Activated CD4-positive, alpha-beta memory T cell treated with anti-CD3 and anti-CD28 coated beads for 36 hours (primary cell): ENCODE measurements around the gene SPARC. TPM values are rescaled to one million over a fixed set of nuclear protein-coding genes. Genes with fewer than 3 reads are reported as not detected.
"Not testable (repeated sequence)": the region's sequence is repeated elsewhere in the genome, so short reads cannot be mapped to it uniquely, and the experiment has no call there.

Experiments used
- CTCF ChIA-PET: fragments of 350-600 bp; sonication (Branson Sonifier 250); formaldehyde crosslinking; loops from one replicate; lab custom pipeline; 2021; ENCODE audit warnings: antibody characterized with exemption, inconsistent platforms; lab: Charles Lee
- POLR2A ChIA-PET: fragments of 350-600 bp; sonication (Branson Sonifier 250); formaldehyde crosslinking; loops from one replicate; lab custom pipeline; 2021; ENCODE audit warnings: antibody characterized with exemption; lab: Charles Lee
- DNase-seq: peaks from one replicate; pipeline ENCODE4 v3.0.0-alpha.2; 2020
- H3K27ac Mint-ChIP-seq: one replicate; pipeline ENCODE4 v1.8.0; 2021; ENCODE audit warnings: mixed read lengths
- H3K27me3 Mint-ChIP-seq: one replicate; pipeline ENCODE4 v1.8.0; 2021; ENCODE audit warnings: mixed read lengths
- H3K36me3 Mint-ChIP-seq: one replicate; pipeline ENCODE4 v1.8.0; 2021; ENCODE audit warnings: mixed read lengths
- H3K4me1 Mint-ChIP-seq: one replicate; pipeline ENCODE4 v1.8.0; 2021; ENCODE audit warnings: low read depth, mixed read lengths
- H3K4me3 Mint-ChIP-seq: one replicate; pipeline ENCODE4 v1.8.0; 2021; ENCODE audit warnings: mild to moderate bottlenecking, mixed read lengths
- H3K9me3 Mint-ChIP-seq: one replicate; pipeline ENCODE4 v1.8.0; 2021; ENCODE audit warnings: mixed read lengths
- intact Hi-C: fragments of 100-400 bp; cut with micrococcal nuclease; formaldehyde crosslinking; loops from one replicate; pipeline ENCODE4 v1.15.1; 2023
- total RNA-seq, 2 experiments: library from RNA; stranded (reverse); gene quantifications; one replicate each; pipeline ENCODE4 v1.2.3, GENCODE V29; 2021

Gene SPARC
- total RNA-seq, 2 experiments from 2014 or later, result not detected

DNA sequence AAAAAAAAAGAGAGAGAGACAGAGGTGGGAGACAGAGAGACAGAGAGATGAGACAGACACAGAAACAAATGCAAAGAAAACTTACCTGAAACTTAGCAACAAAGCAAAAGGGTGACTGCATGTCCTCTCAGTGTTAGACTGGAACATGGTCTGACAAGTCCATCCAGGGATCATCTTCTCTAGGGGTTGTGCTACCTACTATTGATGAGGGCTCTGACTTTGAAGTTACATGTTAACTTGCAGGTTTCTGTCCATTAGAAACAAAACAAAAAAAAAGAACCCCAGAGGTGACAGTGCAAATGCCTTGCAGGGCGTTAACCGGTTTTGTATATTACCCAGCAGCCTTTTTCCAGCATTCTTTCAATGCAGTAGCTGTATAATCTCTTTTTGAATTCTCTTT lies 13.6 kb upstream of the SPARC start:
- DNase-seq, result no peak
- POLR2A ChIA-PET, result no interaction called here
- no peaks in the 10 kb centered on the region for H3K36me3 Mint-ChIP-seq
- no peak overlapping the region for H3K27ac Mint-ChIP-seq
- intact Hi-C loops, result no loop called here
- H3K9me3 Mint-ChIP-seq, result no peaks in the 10 kb centered on the region
- H3K4me3 Mint-ChIP-seq, result no peak overlapping the region
- CTCF ChIA-PET, result no interaction called here
- peaks cover 4% of the 10 kb centered on the region for H3K4me1 Mint-ChIP-seq
- peaks cover 6% of the 10 kb centered on the region for H3K27me3 Mint-ChIP-seq

DNA sequence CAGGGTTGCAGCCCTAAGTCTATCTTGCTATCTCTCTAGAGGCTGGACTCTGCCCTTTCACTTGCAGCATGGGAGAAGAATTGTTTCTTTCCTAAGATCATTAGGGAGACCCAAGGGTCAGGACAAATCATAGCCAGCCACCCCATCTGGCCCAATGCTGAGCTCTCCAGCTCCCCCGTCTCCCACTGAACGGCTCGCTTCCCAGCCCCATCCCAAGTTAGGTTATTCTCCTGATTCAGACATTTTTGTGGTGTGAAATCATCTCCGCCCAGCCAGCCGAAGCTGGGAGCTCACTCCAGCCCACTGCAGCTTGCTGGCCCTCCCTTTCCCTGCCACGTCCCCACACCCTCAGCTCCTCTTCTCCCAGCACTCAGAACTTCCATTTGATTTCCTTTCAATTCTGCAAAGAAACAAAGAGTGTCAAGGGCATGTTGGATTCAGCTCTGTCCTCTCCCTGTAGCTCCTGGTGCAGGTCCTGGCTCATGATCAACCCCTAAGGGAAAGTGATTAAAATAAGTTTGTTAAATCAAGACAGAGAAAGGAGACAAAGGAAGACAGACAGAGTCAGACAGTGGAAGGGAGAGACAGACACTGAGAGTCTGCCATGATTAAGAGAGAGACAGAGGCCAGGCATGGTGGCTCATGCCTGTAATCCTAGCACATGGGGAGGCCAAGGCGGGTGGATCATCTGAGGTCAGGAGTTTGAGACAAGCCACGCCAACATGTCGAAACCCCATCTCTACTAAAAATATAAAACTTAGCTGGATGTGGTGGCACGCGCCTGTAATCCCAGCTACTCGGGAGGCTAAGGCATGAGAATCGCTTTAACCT lies 12.6 kb upstream of the SPARC start:
- intact Hi-C loops, result no loop called here
- ChIA-PET CTCF (no interaction called here), POLR2A (no interaction called here)
- DNase-seq, result no peak
- H3K4me3 Mint-ChIP-seq, result no peak overlapping the region
- peaks cover 4% of the 10 kb centered on the region for H3K4me1 Mint-ChIP-seq
- no peak overlapping the region for H3K27ac Mint-ChIP-seq
- no peaks in the 10 kb centered on the region for H3K9me3 Mint-ChIP-seq
- no peaks in the 10 kb centered on the region for H3K36me3 Mint-ChIP-seq
- H3K27me3 Mint-ChIP-seq, result peaks cover 6% of the 10 kb centered on the region

DNA sequence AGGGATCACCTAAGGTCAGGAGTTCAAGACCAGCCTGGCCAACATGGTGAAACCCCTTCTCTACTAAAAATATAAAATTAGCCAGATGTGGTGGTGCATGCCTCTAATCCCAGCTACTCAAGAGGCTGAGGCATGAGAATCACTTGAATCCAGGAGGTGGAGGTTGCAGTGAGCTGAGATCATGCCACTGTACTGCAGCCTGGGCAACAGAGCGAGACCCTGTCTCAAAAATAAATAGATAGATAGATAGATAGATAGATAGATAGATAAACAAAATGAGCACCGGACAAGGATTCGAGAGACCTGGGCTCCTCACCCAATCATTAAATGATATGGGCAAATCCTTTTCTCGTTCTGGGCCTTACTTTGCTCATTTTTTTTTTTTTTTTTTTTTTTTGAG lies 11.4 kb upstream of the SPARC start:
- H3K27ac Mint-ChIP-seq, H3K4me3 Mint-ChIP-seq, H3K9me3 Mint-ChIP-seq, H3K36me3 Mint-ChIP-seq, POLR2A ChIA-PET, DNase-seq, intact Hi-C loops, H3K4me1 Mint-ChIP-seq, CTCF ChIA-PET, H3K27me3 Mint-ChIP-seq: not testable (repeated sequence)

DNA sequence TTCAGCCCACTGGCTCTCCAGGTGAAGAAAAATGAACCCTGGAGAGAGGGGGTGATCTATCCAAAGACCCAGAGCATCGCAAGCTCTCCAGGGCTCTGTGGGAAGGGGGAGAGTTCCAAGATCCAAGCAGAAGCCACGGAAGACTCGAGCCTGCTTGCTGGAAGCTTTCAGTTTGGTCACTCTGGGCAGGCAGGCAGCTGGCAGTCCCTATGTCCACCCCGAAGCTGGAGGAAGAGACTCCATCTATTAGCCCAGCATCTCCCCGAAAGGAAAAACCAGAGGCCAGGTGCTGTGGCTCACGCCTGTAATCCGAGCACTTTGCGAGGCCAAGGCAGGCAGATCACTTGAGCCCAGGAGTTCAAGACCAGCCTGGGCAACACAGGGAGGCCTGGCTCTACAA lies 10.7 kb upstream of the SPARC start:
- H3K36me3 Mint-ChIP-seq, result no peaks in the 10 kb centered on the region
- H3K9me3 Mint-ChIP-seq, result no peaks in the 10 kb centered on the region
- DNase-seq, result no peak
- H3K27me3 Mint-ChIP-seq, result peaks cover 6% of the 10 kb centered on the region
- ChIA-PET POLR2A (no interaction called here), CTCF (interaction anchor here (1.1 kb wide), 1 partner anchor 38 kb away, joined by 3 read pairs; no protein-coding TSS in a partner anchor)
- H3K4me1 Mint-ChIP-seq, result peaks cover 4% of the 10 kb centered on the region
- no peak overlapping the region for H3K4me3 Mint-ChIP-seq
- intact Hi-C loops, result no loop called here
- H3K27ac Mint-ChIP-seq, result no peak overlapping the region

DNA sequence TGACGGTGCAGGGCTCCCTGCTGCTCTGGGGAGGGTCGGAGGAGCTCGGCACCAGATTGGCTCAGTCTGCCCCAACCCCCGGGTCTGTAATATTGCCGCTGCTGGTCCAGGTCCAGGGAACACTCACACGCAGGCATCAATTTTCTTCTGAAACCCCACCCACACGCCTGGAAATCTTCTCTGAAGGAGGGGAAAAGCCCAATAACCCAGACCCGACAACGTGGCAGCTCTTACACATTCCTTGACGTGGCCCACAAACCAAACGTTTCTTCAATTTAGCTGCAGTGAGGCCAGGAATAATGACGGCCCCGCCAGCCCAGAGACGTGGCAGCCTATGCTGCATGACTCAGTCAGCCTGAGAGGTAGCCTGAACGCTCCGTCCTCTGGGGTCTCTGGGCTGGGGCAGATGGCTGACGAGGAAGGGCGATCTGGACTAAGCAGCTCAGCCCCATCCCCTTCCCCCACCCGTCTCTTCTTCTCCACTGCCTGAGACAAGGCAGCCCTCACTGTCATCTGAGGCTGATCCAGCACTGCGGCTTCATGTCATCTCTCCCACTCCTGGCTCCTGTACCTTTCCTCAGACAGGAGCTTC lies 9.9 kb upstream of the SPARC start:
- H3K27me3 Mint-ChIP-seq, result peaks cover 6% of the 10 kb centered on the region
- H3K4me3 Mint-ChIP-seq, result no peak overlapping the region
- peak; percentile 10 for DNase-seq
- ChIA-PET CTCF (interaction anchor here (0.8 to 1.6 kb wide), 4 partner anchors 31 to 45 kb away, joined by 3 to 6 read pairs (median 3); no protein-coding TSS in a partner anchor), POLR2A (no interaction called here)
- intact Hi-C loops, result no loop called here
- peaks cover 4% of the 10 kb centered on the region for H3K4me1 Mint-ChIP-seq
- H3K9me3 Mint-ChIP-seq, result no peaks in the 10 kb centered on the region
- no peak overlapping the region for H3K27ac Mint-ChIP-seq
- no peaks in the 10 kb centered on the region for H3K36me3 Mint-ChIP-seq

DNA sequence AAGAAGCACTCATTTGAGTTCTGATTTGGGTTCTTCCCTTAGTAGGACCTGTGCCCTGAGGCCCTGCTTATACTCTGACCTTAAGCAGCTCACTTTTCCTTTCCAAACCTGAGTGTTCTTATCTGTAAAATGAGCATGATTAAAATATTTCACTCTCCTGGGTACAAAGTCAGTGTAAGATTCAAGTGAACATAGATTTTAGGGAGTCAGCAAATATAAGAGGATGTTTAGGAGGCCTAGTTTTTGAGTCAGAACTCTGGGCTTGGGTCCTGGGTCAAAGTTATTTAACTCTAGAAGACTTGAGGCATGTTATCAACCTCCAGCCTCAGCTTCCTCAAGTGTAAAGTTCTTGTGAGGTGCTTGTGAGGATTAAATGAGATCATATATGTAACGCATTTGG lies 8.7 kb upstream of the SPARC start:
- H3K27ac Mint-ChIP-seq, result no peak overlapping the region
- intact Hi-C loops, result no loop called here
- H3K27me3 Mint-ChIP-seq, result peaks cover 6% of the 10 kb centered on the region
- no peak for DNase-seq
- no peaks in the 10 kb centered on the region for H3K36me3 Mint-ChIP-seq
- CTCF ChIA-PET, result interaction anchor here (0.8 to 1.6 kb wide), 3 partner anchors 30 to 44 kb away, joined by 3 to 6 read pairs (median 3); no protein-coding TSS in a partner anchor
- POLR2A ChIA-PET, result interaction anchor here (1.0 kb wide), 1 partner anchor 63 kb away, joined by 3 read pairs; the partner anchor contains the start of gene ATOX1
- no peak overlapping the region for H3K4me3 Mint-ChIP-seq
- H3K4me1 Mint-ChIP-seq, result peaks cover 4% of the 10 kb centered on the region
- no peaks in the 10 kb centered on the region for H3K9me3 Mint-ChIP-seq

DNA sequence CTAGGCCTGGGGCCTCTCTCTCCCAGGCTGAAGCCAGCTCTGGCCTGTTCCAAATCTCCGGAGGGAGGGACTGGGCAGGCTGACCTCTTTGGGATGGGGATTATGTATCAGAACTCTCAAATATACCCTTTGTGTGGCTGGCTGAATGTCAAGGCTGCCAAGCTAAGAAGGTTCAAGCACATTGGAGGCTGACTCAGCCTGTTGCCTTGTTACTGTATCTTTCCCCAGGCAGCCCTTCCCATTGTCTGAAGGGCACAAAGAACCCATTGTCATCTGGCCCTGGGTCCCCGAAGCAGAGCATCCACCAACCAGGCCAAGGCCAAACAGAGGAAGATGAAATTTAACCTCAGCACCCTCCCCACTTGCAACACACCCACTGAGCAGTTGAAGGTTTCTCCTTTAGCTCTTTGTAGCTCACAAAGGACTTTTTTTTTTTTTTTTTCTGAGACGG lies 7.3 kb upstream of the SPARC start:
- CTCF ChIA-PET, result no interaction called here
- H3K27me3 Mint-ChIP-seq, result peaks cover 7% of the 10 kb centered on the region
- intact Hi-C loops, result no loop called here
- no peak for DNase-seq
- H3K9me3 Mint-ChIP-seq, result no peaks in the 10 kb centered on the region
- POLR2A ChIA-PET, result no interaction called here
- no peak overlapping the region for H3K4me3 Mint-ChIP-seq
- no peaks in the 10 kb centered on the region for H3K36me3 Mint-ChIP-seq
- peaks cover 4% of the 10 kb centered on the region for H3K4me1 Mint-ChIP-seq
- H3K27ac Mint-ChIP-seq, result no peak overlapping the region

DNA sequence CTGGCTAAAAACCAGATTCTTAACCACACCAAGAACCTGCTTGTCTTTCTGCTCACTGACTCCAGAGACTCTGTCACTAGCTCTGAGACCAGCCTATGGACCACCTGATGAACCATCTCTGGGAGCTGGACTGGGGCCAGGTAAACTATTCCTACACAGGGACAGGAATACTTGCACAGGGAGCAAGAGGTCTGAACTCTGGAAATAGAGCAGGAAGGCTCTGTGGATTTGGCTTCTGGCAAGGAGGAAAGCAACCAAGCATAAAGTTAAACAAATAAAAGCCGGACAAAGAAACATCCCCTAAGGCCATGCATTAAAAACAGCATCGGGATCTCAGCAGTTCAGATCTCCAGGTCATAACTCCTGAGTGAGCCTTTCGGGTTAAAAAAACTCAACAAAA lies 5.6 kb upstream of the SPARC start:
- Mint-ChIP-seq H3K4me3 (no peak overlapping the region), H3K27me3 (peaks cover 16% of the 10 kb centered on the region), H3K4me1 (peaks cover 4% of the 10 kb centered on the region), H3K9me3 (no peaks in the 10 kb centered on the region), H3K36me3 (no peaks in the 10 kb centered on the region), H3K27ac (no peak overlapping the region)
- CTCF ChIA-PET, result interaction anchor here (0.6 kb wide), 1 partner anchor 8 kb away, joined by 5 read pairs; no protein-coding TSS in a partner anchor
- intact Hi-C loops, result no loop called here
- POLR2A ChIA-PET, result no interaction called here
- no peak for DNase-seq

DNA sequence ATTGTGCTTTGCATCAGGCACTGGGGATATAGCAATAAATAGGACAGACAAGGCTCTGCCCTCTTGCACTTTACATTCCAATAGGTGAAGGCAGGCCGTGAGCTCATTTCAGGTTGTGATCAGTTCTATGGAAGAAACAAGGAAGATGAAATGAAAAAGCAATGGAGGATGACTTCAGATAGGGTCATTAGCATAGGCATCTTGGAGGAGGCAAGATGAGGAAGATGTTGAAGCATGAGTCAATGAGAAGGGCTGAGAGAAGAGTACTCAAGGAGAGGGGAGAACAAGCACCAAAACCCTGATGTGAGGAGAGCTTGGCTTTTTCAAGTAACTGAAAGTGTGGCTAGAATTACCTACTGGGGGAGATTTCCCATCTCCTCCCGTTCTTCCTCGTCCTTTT lies 5.0 kb upstream of the SPARC start:
- CTCF ChIA-PET, result no interaction called here
- POLR2A ChIA-PET, result no interaction called here
- Mint-ChIP-seq H3K27ac (no peak overlapping the region), H3K4me3 (no peak overlapping the region), H3K9me3 (no peaks in the 10 kb centered on the region), H3K4me1 (peaks cover 8% of the 10 kb centered on the region), H3K36me3 (no peaks in the 10 kb centered on the region), H3K27me3 (peaks cover 22% of the 10 kb centered on the region)
- intact Hi-C loops, result no loop called here
- DNase-seq, result no peak

DNA sequence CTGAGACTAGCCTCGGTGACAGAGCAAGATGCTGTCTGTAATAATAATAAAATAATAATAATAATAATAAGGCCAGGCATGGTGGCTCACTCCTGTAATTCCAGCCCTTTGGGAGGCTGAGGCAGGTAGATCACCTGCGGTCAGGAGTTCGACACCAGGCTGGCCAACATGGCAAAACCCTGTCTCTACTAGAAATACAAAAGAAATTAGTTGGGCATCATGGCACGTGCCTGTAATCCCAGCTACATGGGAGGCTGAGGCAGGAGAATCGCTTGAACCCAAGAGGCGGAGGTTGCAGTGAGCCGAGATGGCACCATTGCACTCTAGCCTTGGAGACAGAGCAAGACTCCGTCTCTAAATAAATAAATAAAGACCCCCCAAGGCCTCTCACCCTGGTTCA lies 2.9 kb upstream of the SPARC start:
- H3K27me3 Mint-ChIP-seq, result peaks cover 32% of the 10 kb centered on the region
- DNase-seq, H3K4me1 Mint-ChIP-seq, H3K36me3 Mint-ChIP-seq, intact Hi-C loops, H3K9me3 Mint-ChIP-seq, H3K27ac Mint-ChIP-seq, CTCF ChIA-PET, H3K4me3 Mint-ChIP-seq, POLR2A ChIA-PET: not testable (repeated sequence)

DNA sequence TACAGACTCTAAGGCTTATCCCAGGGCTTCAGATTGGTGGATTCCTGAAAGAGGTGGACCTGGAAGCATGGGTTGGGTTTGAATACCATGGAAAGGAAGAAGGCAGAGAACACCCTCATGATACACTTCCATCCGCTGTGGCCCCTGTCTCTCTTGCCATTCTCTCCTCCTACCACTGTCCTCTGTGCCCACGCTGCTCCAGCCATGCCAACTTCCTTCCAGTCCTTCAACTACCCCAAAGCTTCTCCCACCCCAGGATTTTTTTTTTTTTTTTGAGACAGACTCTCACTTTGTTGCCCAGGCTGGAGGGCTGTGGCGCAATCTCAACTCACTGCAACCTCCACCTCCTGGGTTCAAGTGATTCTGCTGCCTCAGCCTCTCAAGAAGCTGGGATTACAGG lies 1.7 kb upstream of the SPARC start:
- peaks cover 32% of the 10 kb centered on the region for H3K27me3 Mint-ChIP-seq
- no peak overlapping the region for H3K27ac Mint-ChIP-seq
- CTCF ChIA-PET, result interaction anchor here (0.9 kb wide), 1 partner anchor 30 kb away, joined by 3 read pairs; no protein-coding TSS in a partner anchor

More for the DNA sequence above, 1.7 kb upstream of the SPARC start:
- Mint-ChIP-seq H3K9me3 (no peaks in the 10 kb centered on the region), H3K4me3 (no peak overlapping the region), H3K36me3 (no peaks in the 10 kb centered on the region), H3K4me1 (peaks cover 10% of the 10 kb centered on the region)
- POLR2A ChIA-PET, result no interaction called here
- no peak for DNase-seq
- intact Hi-C loops, result no loop called here
